Epithelial cell of proximal tubule (primary cell): ENCODE data around the gene USP11. TPM values are rescaled to one million over a fixed set of nuclear protein-coding genes. Genes with fewer than 3 reads are reported as not detected.

Experiments used
- DNase-seq: peaks from one replicate; pipeline ENCODE4 v3.0.0-alpha.2; 2011; ENCODE audit warnings: low read depth
- H3K4me3 ChIP-seq: 2 replicates; pipeline ENCODE4 v1.5.1; 2011; ENCODE audit warnings: low read depth, mild to moderate bottlenecking, low read length
- total RNA-seq: library from RNA; depleted of rRNA; stranded (reverse); fragments of >200 nt; gene quantifications from 2 replicates; pipeline ENCODE4 v1.2.3, GENCODE V29; 2015
- TF ChIP-seq, protein P1 (sequence below): conservative IDR thresholded peaks from 2 replicates; pipeline ENCODE4 v1.5.1; 2012; ENCODE audit warnings: low read depth, mild to moderate bottlenecking, low read length

Gene USP11
- total RNA-seq, 1 donor from 2014 or later = 24.7 TPM

DNA sequence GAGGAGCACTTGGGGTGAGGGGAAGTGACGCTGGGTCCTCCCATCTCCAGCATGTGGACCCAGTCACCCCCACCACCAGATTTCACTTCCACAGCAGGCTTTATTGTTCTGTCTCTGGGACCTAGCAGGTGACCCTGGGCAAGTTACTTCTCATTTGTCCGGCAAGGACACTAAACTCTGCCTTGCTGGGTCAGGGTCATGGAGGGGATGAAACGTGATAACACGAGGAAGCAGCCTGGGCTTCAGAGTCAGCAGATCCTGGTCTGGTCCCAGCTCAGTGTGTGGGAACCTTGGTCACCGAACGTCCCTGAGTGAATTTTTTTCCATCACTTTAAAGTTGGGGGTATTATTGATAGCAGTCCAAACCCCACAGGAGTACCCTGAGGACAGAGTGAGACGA lies 35.3 kb upstream of the USP11 start:
- no peak for DNase-seq
- TF ChIP-seq, protein P1, sequence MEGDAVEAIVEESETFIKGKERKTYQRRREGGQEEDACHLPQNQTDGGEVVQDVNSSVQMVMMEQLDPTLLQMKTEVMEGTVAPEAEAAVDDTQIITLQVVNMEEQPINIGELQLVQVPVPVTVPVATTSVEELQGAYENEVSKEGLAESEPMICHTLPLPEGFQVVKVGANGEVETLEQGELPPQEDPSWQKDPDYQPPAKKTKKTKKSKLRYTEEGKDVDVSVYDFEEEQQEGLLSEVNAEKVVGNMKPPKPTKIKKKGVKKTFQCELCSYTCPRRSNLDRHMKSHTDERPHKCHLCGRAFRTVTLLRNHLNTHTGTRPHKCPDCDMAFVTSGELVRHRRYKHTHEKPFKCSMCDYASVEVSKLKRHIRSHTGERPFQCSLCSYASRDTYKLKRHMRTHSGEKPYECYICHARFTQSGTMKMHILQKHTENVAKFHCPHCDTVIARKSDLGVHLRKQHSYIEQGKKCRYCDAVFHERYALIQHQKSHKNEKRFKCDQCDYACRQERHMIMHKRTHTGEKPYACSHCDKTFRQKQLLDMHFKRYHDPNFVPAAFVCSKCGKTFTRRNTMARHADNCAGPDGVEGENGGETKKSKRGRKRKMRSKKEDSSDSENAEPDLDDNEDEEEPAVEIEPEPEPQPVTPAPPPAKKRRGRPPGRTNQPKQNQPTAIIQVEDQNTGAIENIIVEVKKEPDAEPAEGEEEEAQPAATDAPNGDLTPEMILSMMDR = no peak
- H3K4me3 ChIP-seq = peak overlapping the region; percentile 8

DNA sequence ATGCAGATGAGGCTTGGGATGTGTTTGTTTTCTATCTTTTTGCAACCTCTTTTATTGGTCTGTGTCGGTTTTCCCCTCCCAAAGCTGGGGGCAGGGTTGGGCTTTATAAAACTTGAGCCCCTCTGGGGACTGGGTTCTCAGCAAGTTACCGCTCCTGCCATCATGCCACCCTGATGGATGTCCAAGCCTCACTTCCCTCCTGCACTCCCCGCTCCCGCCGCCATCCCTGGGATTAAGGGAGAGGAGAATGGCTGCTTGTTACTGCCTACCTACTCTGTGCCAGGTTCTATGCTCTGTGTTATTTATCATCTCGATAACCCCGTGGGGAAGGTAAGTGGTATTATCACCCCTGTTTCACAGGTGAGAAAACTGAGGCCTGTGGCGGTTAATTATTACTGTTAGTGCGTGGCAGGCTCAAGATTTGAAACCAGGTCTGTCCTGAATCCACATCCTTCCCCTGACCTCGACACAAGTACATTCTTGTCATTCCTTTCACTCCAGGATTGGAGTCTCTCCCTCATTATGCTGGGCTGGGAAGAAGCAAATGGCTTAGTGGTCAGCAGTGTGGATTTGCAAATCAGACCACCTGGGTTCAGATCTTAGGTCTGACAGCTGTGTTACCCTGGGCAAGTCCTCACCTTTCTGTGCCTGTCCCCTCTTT lies 34.7 kb upstream of the USP11 start:
- TF ChIP-seq, protein P1 = no peak
- no peak overlapping the region for H3K4me3 ChIP-seq
- no peak for DNase-seq

DNA sequence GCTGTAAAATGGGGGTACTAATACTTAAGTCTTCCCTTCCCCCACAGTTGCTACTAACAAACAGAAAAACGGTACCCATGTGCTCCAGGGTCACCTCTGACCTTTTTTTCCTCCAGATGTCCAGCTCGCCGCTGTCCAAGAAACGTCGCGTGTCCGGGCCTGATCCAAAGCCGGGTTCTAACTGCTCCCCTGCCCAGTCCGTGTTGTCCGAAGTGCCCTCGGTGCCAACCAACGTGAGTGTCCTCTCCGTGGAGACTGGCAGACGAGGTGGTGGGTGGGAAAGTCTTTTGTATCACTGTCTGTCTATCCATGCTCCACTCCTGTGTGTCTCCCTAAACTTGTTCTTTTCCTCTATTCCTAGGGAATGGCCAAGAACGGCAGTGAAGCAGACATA lies 34.1 kb upstream of the USP11 start:
- no peak overlapping the region for H3K4me3 ChIP-seq
- TF ChIP-seq, protein P1 = no peak
- DNase-seq = no peak

DNA sequence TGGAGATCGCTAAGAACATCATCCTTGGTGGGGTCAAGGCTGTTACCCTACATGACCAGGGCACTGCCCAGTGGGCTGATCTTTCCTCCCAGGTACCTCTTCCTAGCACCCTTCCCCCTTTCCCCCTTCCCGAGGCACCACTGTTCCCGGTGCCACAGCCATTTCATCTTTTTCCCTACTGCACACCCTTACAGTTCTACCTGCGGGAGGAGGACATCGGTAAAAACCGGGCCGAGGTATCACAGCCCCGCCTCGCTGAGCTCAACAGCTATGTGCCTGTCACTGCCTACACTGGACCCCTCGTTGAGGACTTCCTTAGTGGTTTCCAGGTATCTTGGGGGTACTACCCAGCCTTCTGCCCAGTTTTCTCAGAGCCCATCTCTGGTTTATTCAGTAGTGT lies 33.5 kb upstream of the USP11 start:
- TF ChIP-seq, protein P1 = no peak
- no peak overlapping the region for H3K4me3 ChIP-seq
- no peak for DNase-seq

DNA sequence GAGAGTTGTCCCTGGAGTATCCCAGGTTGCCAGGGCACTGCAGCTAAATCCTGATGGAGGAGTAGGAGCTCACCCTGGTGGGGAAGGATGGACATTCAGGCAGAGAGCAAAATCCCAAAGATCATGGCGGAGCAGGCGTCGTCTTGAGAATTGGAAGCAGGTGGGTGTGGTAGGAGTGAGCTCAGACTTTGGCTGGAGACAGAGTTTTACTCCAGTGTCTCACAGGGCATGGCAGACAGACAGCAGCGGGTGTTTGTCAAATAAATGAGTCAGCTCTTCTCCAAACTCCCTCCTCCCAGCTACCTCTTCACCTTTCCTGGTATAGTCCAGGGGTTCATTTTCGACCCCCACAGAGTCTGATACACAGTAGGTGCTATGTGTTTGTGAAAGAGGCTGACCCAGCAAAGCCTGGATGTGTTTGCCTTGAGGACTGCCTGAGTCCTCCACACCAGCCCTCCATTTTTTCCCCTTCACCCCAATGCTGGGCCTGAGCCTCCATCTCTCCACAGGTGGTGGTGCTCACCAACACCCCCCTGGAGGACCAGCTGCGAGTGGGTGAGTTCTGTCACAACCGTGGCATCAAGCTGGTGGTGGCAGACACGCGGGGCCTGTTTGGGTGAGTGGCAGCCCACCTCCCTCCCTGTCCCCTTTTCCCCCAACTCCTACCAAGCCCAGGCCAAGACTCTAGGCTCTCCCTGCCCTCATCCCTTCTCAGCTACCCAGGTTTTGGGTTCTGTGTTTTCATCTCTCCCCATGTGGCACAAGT lies 32.2 kb upstream of the USP11 start:
- no peak for DNase-seq
- no peak overlapping the region for H3K4me3 ChIP-seq
- TF ChIP-seq, protein P1 = peak; percentile 18

DNA sequence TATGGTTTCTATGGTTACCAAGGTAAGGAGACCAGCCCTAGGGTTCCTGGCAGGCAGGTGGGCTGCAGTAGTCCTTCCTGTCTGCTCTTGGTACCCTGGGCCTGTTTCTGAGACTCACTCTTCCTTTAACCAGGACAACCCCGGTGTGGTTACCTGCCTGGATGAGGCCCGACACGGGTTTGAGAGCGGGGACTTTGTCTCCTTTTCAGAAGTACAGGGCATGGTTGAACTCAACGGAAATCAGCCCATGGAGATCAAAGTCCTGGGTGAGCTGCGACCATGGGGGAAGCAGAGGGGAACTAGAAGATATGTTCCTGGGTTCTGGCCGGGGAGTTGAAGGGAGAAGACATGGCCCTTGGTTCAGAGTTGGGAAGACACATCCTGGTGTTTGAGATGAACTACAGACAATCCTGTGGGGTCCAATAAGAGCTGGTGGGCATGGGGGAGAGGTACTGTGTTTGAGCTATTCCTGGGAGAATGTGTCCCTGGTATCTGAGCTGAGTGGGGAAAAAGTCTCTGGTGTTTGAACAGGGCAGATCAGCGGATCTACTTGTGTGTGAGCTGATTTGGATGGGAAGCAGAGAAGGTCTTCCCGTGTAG lies 31.4 kb upstream of the USP11 start:
- TF ChIP-seq, protein P1 = no peak
- no peak for DNase-seq
- no peak overlapping the region for H3K4me3 ChIP-seq
